A673 (cell line): ENCODE results near the gene ACSF3. TPM values are rescaled to one million over a fixed set of nuclear protein-coding genes. Genes with fewer than 3 reads are reported as not detected.

Experiments
- BruUV-seq: library from RNA; stranded (reverse); fragments of 400-500 nt; replicated peaks from 2 replicates; lab custom pipeline; 2021; lab: Mats Ljungman, UMichigan
- CTCF ChIA-PET: fragments of 300-600 bp; sonication (Branson Sonifier 250); formaldehyde crosslinking; loops from one replicate; lab custom pipeline; 2022; ENCODE audit warnings: antibody characterized with exemption; lab: Charles Lee
- POLR2A ChIA-PET: fragments of 300-600 bp; sonication (Branson Sonifier 250); formaldehyde crosslinking; loops from one replicate; lab custom pipeline; 2022; ENCODE audit warnings: antibody characterized with exemption; ENCODE audit not compliant: low non-redundant PET; lab: Charles Lee
- DNase-seq: peaks from one replicate; pipeline ENCODE4 v3.0.0-alpha.2; 2015; ENCODE audit warnings: low spot score
- H3K27ac ChIP-seq: fragments of 200-600 bp; sonication (generic); 2 replicates; pipeline ENCODE4 v1.5.1; 2016; ENCODE audit warnings: mixed run types, low read depth, mild to moderate bottlenecking, mixed read lengths, antibody characterized with exemption, low read length; ENCODE audit not compliant: poor library complexity, severe bottlenecking
- H3K27me3 ChIP-seq: fragments of 200-600 bp; sonication (generic); replicated peaks from 2 replicates; pipeline ENCODE4 v1.6.1; 2017; ENCODE audit warnings: mixed run types, low read depth, mild to moderate bottlenecking, mixed read lengths, antibody characterized with exemption, low read length; ENCODE audit not compliant: insufficient read depth, poor library complexity
- H3K36me3 ChIP-seq: fragments of 200-600 bp; sonication (generic); 2 replicates; pipeline ENCODE4 v1.6.1; 2016; ENCODE audit warnings: mixed run types, mild to moderate bottlenecking, mixed read lengths, antibody characterized with exemption, low read length; ENCODE audit not compliant: insufficient read depth, poor library complexity, severe bottlenecking
- H3K4me1 ChIP-seq: fragments of 200-600 bp; sonication (generic); 2 replicates; pipeline ENCODE4 v1.6.1; 2017; ENCODE audit warnings: mixed run types, mild to moderate bottlenecking, mixed read lengths, antibody characterized with exemption, low read length; ENCODE audit not compliant: insufficient read depth, poor library complexity, severe bottlenecking
- H3K4me3 ChIP-seq: fragments of 200-600 bp; sonication (generic); 2 replicates; pipeline ENCODE4 v1.5.1; 2016; ENCODE audit warnings: low read depth, mixed run types, mild to moderate bottlenecking, mixed read lengths, low read length; ENCODE audit not compliant: poor library complexity, severe bottlenecking
- H3K9me3 ChIP-seq: fragments of 200-600 bp; sonication (generic); 2 replicates; pipeline ENCODE4 v1.6.1; 2016; ENCODE audit warnings: mixed run types, low read depth, mild to moderate bottlenecking, mixed read lengths, antibody characterized with exemption, low read length; ENCODE audit not compliant: poor library complexity, severe bottlenecking
- CTCF ChIP-seq: fragments of 300-800, 200-600 bp; sonication (generic); conservative IDR thresholded peaks from 2 replicates; pipeline ENCODE4 v1.5.1; 2017; ENCODE audit warnings: low read depth, mild to moderate bottlenecking, antibody characterized with exemption, low read length, moderate library complexity, mixed read lengths
- EZH2 ChIP-seq: fragments of 200-600 bp; sonication (generic); IDR thresholded peaks from 2 replicates; pipeline ENCODE4 v1.6.1; 2017; ENCODE audit warnings: borderline replicate concordance, low read depth, mild to moderate bottlenecking, mixed read lengths, antibody characterized with exemption, low read length; ENCODE audit not compliant: poor library complexity, severe bottlenecking
- intact Hi-C: fragments of 100-400 bp; cut with micrococcal nuclease; formaldehyde crosslinking; loops from one replicate; pipeline ENCODE4 v1.10.0; 2022; ENCODE audit not compliant: unreplicated experiment
- total RNA-seq: library from RNA; stranded (reverse); gene quantifications from 2 replicates; pipeline ENCODE4 v1.2.3, GENCODE V29; 2021

ACSF3 gene
- total RNA-seq, 1 experiment from 2014 or later, result 27.7 TPM

GRCh38 chr16:89087922-89088497 lies 5.6 kb upstream of the ACSF3 start:
- intact Hi-C loops, result no loop called here
- DNase-seq, result no peak
- TF ChIP-seq CTCF, result no peak
- TF ChIP-seq EZH2, result no peak
- BruUV-seq, result no TSS peak
- CTCF ChIA-PET, result no interaction called here
- Histone ChIP-seq H3K4me3 (no peak overlapping the region), H3K36me3 (no peaks in the 10 kb centered on the region), H3K4me1 (peaks cover 6% of the 10 kb centered on the region), H3K9me3 (no peaks in the 10 kb centered on the region), H3K27me3 (peaks cover 44% of the 10 kb centered on the region), H3K27ac (no peak overlapping the region)
- POLR2A ChIA-PET, result no interaction called here

GRCh38 chr16:89089120-89089519 lies 4.5 kb upstream of the ACSF3 start:
- Histone ChIP-seq H3K27ac (no peak overlapping the region), H3K4me3 (no peak overlapping the region), H3K27me3 (peaks cover 44% of the 10 kb centered on the region), H3K36me3 (no peaks in the 10 kb centered on the region), H3K9me3 (no peaks in the 10 kb centered on the region), H3K4me1 (peaks cover 6% of the 10 kb centered on the region)
- DNase-seq, result no peak
- intact Hi-C loops, result no loop called here
- BruUV-seq, result no TSS peak
- TF ChIP-seq EZH2 (no peak), CTCF (no peak)
- CTCF ChIA-PET, result no interaction called here
- POLR2A ChIA-PET, result interaction anchor here (0.6 kb wide), 1 partner anchor 219 kb away, joined by 3 read pairs; no protein-coding TSS in a partner anchor

GRCh38 chr16:89090182-89090630 lies 3.4 kb upstream of the ACSF3 start:
- no peak for TF ChIP-seq EZH2
- TF ChIP-seq CTCF, result no peak
- H3K4me1 ChIP-seq, result peaks cover 9% of the 10 kb centered on the region
- intact Hi-C loops, result no loop called here
- H3K9me3 ChIP-seq, result no peaks in the 10 kb centered on the region
- H3K27ac ChIP-seq, result no peak overlapping the region
- no peak overlapping the region for H3K4me3 ChIP-seq
- CTCF ChIA-PET, result no interaction called here
- DNase-seq, result no peak
- POLR2A ChIA-PET, result no interaction called here
- no peaks in the 10 kb centered on the region for H3K36me3 ChIP-seq
- BruUV-seq, result no TSS peak
- H3K27me3 ChIP-seq, result peaks cover 35% of the 10 kb centered on the region
